Central memory CD8-positive, alpha-beta T cell (primary cell): ENCODE measurements around the gene SAMD11.
A peak's percentile ranks its signal among the peaks of the same experiment; 100 is the strongest.

Source experiments
- ATAC-seq: fragments of 150-1000 bp; cut with Tn5 transposase; replicated peaks from 2 replicates; pipeline ENCODE4 v1.10.0; 2022; ENCODE audit warnings: mild to moderate bottlenecking, moderate FRiP score, moderate number of reproducible peaks; ENCODE audit not compliant: poor library complexity, severe bottlenecking; ENCODE audit errors: extremely low read depth
- DNase-seq, 2 donors: peaks; one replicate each; pipeline ENCODE4 v3.0.0; 2021; ENCODE audit warnings: low spot score in 2 of 2
- H3K27ac Mint-ChIP-seq: one replicate; pipeline ENCODE4 v1.8.0; 2022; ENCODE audit warnings: low read depth, mild to moderate bottlenecking, moderate library complexity, mixed read lengths
- H3K27me3 Mint-ChIP-seq: one replicate; pipeline ENCODE4 v1.8.0; 2022; ENCODE audit warnings: mixed read lengths
- H3K36me3 Mint-ChIP-seq: one replicate; pipeline ENCODE4 v1.8.0; 2022; ENCODE audit warnings: mild to moderate bottlenecking, moderate library complexity, mixed read lengths; ENCODE audit not compliant: insufficient read depth
- H3K4me1 Mint-ChIP-seq: one replicate; pipeline ENCODE4 v1.8.0; 2022; ENCODE audit warnings: mixed read lengths
- H3K4me3 Mint-ChIP-seq: one replicate; pipeline ENCODE4 v1.8.0; 2022; ENCODE audit warnings: mild to moderate bottlenecking, moderate library complexity, mixed read lengths
- H3K9me3 Mint-ChIP-seq: one replicate; pipeline ENCODE4 v1.8.0; 2022; ENCODE audit warnings: mixed read lengths

SAMD11 gene

DNA sequence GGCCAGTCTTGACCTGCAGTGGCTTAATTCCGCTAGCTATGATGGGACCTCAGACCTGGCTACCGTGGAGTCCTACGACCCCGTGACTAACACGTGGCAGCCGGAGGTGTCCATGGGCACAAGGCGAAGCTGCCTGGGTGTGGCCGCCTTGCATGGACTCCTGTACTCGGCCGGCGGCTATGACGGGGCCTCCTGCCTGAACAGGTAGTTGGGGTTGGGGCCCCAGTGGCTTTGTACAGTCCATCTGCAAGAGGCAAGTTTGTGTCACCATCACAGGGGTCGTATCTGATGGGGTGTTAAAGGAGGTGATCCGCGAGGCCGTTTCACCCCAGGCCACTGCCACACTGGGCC, 39.6 kb downstream of the SAMD11 start:
- Mint-ChIP-seq H3K36me3 (peaks cover 12% of the 10 kb centered on the region), H3K9me3 (no peaks in the 10 kb centered on the region), H3K27ac (no peak overlapping the region), H3K4me1 (peaks cover 5% of the 10 kb centered on the region), H3K27me3 (no peaks in the 10 kb centered on the region), H3K4me3 (peak overlapping the region; percentile 88)
- DNase-seq (no peak), ATAC-seq (no peak)

DNA sequence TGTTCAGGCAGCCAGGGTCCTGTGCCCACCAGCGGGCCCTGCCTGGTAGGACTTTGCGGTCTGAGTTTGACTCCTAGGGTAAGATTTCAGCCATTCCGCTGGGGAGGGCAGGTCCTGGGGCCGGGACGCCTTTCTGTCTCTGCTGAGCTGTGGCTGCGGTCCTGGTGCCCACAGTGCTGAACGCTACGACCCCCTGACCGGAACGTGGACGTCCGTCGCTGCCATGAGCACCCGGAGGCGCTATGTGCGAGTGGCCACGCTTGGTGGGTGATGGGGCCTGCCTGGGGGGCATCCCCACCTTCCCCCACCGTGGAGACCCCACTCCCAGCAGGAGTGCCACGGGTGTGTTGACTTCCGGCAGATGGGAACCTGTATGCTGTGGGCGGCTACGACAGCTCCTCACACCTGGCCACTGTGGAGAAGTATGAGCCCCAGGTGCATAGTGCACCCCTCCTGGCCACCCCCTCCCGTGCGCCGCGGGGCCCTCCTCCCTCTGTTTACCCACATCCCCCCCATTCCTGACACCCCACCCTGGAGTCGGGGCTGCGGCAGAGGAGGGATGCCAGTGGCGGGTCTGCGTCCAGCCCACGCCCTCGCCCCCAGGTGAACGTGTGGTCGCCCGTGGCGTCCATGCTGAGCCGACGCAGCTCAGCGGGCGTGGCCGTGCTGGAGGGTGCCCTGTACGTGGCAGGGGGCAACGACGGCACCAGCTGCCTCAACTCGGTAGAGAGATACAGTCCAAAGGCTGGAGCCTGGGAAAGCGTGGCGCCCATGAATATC, 40.2 kb downstream of the SAMD11 start:
- no peaks in the 10 kb centered on the region for H3K27me3 Mint-ChIP-seq
- ATAC-seq (no peak), DNase-seq (no peak)

DNA sequence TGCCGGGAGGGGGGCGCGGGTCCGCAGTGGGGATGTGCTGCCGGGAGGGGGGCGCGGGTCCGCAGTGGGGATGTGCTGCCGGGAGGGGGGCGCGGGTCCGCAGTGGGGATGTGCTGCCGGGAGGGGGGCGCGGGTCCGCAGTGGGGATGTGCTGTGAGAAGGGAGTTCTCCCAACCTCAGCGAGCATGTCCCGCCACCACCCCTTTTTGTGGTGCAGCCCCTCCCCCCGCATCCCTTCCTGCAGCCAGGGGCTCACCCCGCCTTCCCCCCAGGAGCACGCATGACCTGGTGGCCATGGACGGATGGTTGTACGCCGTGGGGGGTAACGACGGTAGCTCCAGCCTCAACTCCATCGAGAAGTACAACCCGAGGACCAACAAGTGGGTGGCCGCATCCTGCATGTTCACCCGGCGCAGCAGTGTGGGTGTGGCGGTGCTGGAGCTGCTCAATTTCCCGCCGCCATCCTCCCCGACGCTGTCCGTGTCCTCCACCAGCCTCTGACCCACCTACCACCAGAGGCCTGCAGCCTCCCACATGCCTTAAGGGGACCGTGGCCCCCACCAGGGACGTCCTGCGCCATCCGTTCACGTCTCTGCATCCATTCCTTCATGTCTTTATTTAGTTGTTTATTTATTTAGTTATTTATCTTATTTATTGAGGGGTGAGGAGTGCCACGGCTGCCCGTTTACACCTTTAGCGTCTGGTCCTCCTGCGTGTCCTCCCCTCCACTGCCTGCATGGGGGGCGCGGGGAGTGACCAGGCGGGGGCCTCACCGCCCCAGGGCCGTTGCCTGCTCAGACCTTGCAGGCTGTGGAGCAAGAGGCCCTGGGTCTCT, 41.2 kb downstream of the SAMD11 start:
- H3K36me3 Mint-ChIP-seq: peaks cover 7% of the 10 kb centered on the region
- H3K9me3 Mint-ChIP-seq: no peaks in the 10 kb centered on the region
- no peak for DNase-seq
- no peaks in the 10 kb centered on the region for H3K27me3 Mint-ChIP-seq
- ATAC-seq: no peak
- H3K4me1 Mint-ChIP-seq: no peaks in the 10 kb centered on the region
- peak overlapping the region; percentile 40 for H3K4me3 Mint-ChIP-seq
- no peak overlapping the region for H3K27ac Mint-ChIP-seq

More for the DNA sequence above, 40.2 kb downstream of the SAMD11 start:
- Mint-ChIP-seq H3K36me3 (peaks cover 11% of the 10 kb centered on the region), H3K9me3 (no peaks in the 10 kb centered on the region), H3K4me3 (no peak overlapping the region), H3K4me1 (no peaks in the 10 kb centered on the region), H3K27ac (no peak overlapping the region)

DNA sequence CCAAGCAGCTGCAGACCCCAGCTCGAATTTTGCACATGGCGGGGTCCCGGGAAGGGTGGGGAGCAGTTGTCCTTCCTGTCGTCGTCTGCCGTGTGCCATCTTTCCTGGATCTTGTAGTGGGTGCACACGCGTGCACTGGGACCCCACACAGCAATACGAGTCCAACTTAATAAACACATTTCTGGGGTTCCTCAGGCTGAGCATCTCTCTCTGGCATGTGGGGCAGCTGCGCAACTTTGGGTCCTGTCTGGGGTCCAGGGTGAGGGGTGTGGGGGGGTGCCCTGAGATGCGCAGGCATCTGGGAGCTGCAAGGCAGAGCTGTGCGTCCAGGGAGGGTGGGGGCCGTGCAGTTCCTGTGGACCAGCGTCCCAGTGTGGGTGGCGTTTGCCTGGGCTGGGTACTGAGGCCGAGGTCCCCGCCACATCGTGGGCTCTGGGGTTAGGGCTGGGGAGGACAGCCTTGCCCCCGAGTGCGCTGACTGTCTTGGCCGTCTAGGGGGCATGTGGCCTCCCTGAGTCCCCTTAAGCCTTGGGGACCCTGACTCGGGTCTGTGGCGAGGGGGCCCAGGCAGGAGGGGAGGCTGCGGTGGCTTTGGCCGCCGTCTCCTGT, 41.9 kb downstream of the SAMD11 start:
- H3K9me3 Mint-ChIP-seq: no peaks in the 10 kb centered on the region
- H3K27me3 Mint-ChIP-seq: no peaks in the 10 kb centered on the region
- peak overlapping the region; percentile 40 for H3K4me3 Mint-ChIP-seq
- peaks cover 7% of the 10 kb centered on the region for H3K36me3 Mint-ChIP-seq
- no peak for DNase-seq
- no peak for ATAC-seq
- no peaks in the 10 kb centered on the region for H3K4me1 Mint-ChIP-seq
- no peak overlapping the region for H3K27ac Mint-ChIP-seq

DNA sequence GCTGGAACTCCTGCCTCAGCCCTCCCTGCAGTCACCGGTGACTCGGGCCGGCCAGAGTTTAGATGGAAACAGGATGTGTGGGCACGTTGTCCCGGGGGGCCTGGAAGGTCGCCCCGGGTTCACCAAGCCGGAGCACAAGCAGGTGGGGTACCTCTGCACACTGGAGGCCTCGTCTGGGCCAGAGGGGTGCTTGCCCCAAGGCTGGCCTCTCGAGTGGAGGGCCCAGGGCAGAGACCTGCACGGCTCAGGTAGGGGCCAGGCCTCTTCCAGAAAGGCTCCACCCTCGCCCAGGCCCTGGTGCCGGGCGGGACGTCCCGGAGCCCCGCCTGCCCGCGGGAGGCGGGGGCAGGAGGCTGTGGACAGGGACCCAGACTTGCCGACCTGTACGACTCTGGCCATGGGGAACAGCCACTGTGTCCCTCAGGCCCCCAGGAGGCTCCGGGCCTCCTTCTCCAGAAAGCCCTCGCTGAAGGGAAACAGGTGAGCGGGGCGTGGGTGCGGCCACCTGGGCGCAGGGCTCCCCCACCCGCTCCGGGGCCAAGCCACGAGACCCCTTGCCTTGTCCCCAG, 42.5 kb downstream of the SAMD11 start, which contains the start of gene PLEKHN1:
TSS of gene PLEKHN1 (plus strand) at position 348 of the 569 bp plus-strand sequence. CDS start at position 398, 50 bp downstream.
- H3K9me3 Mint-ChIP-seq: no peaks in the 10 kb centered on the region
- peak within 1 kb of the TSS; percentile 76 for H3K4me3 Mint-ChIP-seq
- DNase-seq: no peak
- H3K4me1 Mint-ChIP-seq: no peaks in the 10 kb centered on the region
- H3K27me3 Mint-ChIP-seq: no peaks in the 10 kb centered on the region
- no peak for ATAC-seq
- H3K36me3 Mint-ChIP-seq: peaks cover 7% of the 10 kb centered on the region
- peak within 1 kb of the TSS; percentile 22 for H3K27ac Mint-ChIP-seq

DNA sequence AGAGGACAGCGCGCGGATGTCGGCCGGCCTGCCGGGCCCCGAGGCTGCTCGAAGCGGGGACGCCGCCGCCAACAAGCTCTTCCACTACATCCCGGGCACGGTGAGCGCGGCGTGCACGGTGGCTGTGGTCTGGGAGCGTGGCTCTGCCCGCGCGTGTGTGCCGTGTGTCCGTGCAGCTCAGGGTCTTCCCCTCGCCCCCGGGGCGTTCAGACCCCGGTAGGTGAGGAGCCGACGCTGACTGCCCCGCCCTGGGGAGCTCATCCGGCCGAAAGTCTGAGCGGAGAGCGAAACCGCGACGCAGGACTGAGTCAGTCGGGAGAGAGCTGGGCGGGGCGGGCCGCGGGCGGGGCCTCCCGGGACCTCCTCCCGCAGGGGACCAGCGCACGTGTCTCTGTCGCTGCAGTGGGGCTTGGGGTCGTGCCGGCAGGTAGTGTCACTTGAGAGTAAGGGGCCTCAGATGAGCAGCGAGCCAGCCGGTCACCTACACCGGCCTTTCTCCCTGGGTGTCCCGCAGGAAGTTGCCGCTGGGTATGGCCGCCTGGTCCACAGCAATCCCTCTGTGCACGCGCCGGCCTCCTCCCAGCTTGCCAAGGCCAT, 43.1 kb downstream of the SAMD11 start:
- H3K36me3 Mint-ChIP-seq: peaks cover 5% of the 10 kb centered on the region
- H3K9me3 Mint-ChIP-seq: no peaks in the 10 kb centered on the region
- H3K4me3 Mint-ChIP-seq: peak overlapping the region; percentile 76
- no peaks in the 10 kb centered on the region for H3K4me1 Mint-ChIP-seq
- ATAC-seq: peak; percentile 87
- peak in 1 of 2 donors; percentile 41 for DNase-seq
- H3K27ac Mint-ChIP-seq: peak overlapping the region; percentile 22
- no peaks in the 10 kb centered on the region for H3K27me3 Mint-ChIP-seq

DNA sequence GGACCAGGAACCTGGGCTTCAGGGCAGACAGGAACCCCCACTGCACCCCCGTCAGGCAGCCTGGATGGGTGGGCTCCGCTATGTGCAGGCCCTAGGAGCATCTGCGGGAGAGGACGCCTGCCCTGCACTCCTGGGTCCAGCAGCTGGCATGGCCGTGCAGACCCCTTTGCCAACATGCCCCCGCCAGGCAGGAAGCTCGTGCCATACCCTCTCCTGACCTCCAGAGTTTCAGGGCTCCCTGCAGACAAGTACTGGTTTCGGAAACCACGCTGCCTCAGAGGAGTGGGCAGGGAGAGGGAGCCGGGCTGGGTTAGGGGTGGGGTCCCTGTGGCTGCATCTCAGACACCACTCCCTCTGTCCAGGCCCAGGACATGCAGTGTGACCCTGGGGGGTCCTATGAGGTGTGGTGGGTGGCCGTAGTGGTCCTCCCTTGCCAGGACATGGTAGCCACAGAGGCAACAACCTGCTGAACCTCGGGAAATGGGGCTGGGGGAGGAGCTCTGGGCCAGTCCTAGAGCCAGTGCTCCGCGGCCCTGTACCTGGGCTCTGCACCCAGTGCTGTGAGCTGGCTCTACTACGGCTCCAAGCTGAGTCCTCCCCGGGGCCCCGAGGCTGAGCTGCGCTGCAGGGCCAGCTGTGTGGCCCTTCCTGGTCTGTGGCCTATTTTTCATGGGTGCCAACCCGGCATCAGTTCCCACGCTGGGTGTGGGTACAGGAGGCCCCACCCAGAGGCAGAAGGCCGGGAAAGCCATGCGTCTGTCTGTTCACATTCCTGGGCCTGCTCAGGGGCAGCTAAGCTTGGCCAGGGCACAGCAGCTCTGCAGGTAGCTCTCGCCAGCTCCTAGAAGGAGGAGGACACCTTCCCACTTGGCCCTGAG, 44.0 kb downstream of the SAMD11 start:
- Mint-ChIP-seq H3K9me3 (no peaks in the 10 kb centered on the region), H3K4me1 (no peaks in the 10 kb centered on the region), H3K27me3 (no peaks in the 10 kb centered on the region), H3K4me3 (no peak overlapping the region), H3K27ac (no peak overlapping the region), H3K36me3 (peaks cover 5% of the 10 kb centered on the region)
- ATAC-seq (no peak), DNase-seq (no peak)

DNA sequence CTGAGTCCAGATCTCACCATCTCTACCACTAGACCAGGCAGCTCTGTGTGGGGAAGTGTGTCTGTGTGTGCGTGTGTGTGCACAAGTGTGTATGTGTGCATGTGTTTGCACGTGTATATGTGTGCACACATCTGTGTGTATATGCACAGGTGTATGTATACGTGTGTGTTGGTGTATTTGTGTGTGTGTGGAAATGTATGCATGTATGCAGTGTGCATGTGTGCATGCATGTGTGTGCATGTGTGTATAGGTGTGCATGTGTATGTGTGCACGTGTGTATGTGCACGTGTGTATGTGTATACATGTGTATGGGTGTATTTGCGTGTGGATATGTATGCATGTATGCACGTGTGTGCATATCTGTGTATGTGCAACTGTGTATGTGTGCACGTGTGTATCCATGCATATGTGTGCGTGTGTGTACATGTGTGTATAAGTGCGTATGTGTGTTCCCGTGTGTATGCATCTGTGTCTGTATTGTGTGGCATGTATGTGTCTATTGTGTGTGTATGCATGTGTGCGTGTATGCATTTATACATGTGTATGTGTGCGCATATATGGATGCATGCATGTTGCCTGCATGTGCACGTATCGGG, 45.6 kb downstream of the SAMD11 start:
- Mint-ChIP-seq H3K9me3 (no peaks in the 10 kb centered on the region), H3K36me3 (no peaks in the 10 kb centered on the region)

DNA sequence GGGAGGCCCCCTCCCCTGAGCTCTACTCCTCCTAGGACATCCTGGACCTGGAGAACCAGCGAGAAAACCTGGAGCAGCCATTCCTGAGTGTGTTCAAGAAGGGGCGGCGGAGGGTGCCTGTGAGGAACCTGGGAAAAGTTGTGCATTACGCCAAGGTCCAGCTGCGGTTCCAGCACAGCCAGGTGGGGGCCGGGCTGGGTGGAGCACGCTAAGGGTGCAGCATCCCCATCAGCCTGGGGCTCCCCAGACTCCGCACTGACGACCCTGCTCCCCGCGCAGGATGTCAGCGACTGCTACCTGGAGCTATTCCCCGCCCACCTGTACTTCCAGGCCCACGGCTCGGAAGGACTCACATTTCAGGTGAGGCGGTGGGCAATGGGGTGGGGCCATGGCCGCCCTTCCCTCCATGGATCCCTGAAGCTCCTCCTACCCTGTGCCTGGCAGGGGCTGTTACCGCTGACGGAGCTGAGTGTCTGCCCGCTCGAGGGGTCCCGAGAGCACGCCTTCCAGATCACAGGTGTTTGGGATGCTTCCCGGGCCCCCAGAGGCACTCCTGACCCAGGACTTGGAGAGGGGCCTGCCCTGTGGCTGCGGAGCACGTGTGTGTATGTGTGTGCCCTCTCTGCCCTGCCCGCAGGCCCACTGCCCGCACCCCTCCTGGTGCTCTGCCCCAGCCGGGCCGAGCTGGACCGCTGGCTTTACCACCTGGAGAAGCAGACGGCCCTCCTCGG, 46.7 kb downstream of the SAMD11 start:
- DNase-seq (no peak), ATAC-seq (no peak)
- H3K36me3 Mint-ChIP-seq: no peaks in the 10 kb centered on the region
- H3K27me3 Mint-ChIP-seq: peaks cover 10% of the 10 kb centered on the region
- H3K27ac Mint-ChIP-seq: no peak overlapping the region
- no peaks in the 10 kb centered on the region for H3K4me1 Mint-ChIP-seq
- no peak overlapping the region for H3K4me3 Mint-ChIP-seq
- H3K9me3 Mint-ChIP-seq: no peaks in the 10 kb centered on the region

More for the DNA sequence above, 45.6 kb downstream of the SAMD11 start:
- Mint-ChIP-seq H3K4me3 (no peak overlapping the region), H3K27me3 (no peaks in the 10 kb centered on the region), H3K4me1 (no peaks in the 10 kb centered on the region), H3K27ac (no peak overlapping the region)
- no peak for ATAC-seq
- DNase-seq: no peak

DNA sequence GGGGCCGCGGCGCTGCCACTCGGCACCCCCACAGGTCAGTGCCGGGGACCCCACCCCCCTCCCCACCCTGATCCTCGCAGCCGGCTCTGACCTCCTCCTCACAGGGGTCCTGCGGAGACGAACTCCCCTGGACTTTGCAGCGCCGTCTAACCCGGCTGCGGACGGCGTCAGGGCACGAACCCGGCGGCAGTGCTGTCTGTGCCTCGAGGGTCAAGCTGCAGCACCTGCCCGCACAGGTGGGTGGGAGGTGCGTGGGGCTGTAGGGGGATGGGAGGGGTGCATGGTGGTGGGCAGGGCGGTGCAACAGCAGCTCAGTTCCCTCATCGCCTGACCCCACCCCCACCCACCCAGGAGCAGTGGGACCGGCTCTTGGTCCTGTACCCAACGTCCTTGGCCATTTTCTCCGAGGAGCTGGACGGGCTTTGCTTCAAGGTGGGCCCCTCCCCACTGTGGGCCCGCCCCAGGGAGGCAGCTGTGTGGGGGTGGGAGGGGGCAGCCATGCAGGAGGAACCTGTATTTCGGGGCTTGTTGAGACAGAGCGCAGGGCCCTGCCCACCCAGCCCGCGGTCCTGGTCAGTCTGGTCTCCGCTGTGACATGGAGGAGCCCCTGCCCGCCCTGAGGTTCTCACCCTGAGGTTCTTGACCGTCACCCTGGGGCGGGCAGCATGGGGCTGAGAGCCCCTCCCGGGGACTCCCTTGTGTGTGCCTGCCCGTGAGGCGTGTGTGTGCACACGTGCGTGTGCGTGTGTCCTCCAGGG, 47.4 kb downstream of the SAMD11 start:
- Mint-ChIP-seq H3K27me3 (peaks cover 17% of the 10 kb centered on the region), H3K4me3 (no peak overlapping the region), H3K9me3 (no peaks in the 10 kb centered on the region), H3K4me1 (peaks cover 5% of the 10 kb centered on the region), H3K36me3 (peaks cover 2% of the 10 kb centered on the region), H3K27ac (no peak overlapping the region)
- ATAC-seq: no peak
- DNase-seq: no peak
